Omental fat pad (tissue), 4 donors: ENCODE data around the gene MTHFS. TPM values are rescaled to one million over a fixed set of nuclear protein-coding genes. Genes with fewer than 3 reads are reported as not detected.

Source experiments
- ATAC-seq: fragments of 150-250 bp; one replicate; pipeline ENCODE4 v1.9.1; 2016; ENCODE audit warnings: mild to moderate bottlenecking, moderate library complexity; ENCODE audit not compliant: low FRiP score
- DNase-seq: peaks from one replicate; pipeline ENCODE4 v3.0.0-alpha.2; 2019; ENCODE audit warnings: low spot score
- total RNA-seq, 4 donors: library from RNA; depleted of rRNA; stranded (reverse); fragments of >200 nt; gene quantifications; one replicate each; pipeline ENCODE4 v1.1.0, GENCODE V29; 2016
- TF ChIP-seq, protein P1 (sequence below), 3 donors: fragments of 450-650 bp; IDR thresholded peaks; one replicate each; pipeline ENCODE4 v1.5.1; 2016 to 2017; ENCODE audit warnings: antibody characterized with exemption in 3 of 3, mild to moderate bottlenecking in 3 of 3, moderate library complexity in 2 of 3

Gene MTHFS
- total RNA-seq, 4 donors from 2014 or later, result 20.8 to 35.3 (median 28.6) TPM

GRCh38 chr15:79898369-79898768 lies 1.6 kb upstream of the MTHFS start:
- no peak for ATAC-seq
- TF ChIP-seq, protein P1, sequence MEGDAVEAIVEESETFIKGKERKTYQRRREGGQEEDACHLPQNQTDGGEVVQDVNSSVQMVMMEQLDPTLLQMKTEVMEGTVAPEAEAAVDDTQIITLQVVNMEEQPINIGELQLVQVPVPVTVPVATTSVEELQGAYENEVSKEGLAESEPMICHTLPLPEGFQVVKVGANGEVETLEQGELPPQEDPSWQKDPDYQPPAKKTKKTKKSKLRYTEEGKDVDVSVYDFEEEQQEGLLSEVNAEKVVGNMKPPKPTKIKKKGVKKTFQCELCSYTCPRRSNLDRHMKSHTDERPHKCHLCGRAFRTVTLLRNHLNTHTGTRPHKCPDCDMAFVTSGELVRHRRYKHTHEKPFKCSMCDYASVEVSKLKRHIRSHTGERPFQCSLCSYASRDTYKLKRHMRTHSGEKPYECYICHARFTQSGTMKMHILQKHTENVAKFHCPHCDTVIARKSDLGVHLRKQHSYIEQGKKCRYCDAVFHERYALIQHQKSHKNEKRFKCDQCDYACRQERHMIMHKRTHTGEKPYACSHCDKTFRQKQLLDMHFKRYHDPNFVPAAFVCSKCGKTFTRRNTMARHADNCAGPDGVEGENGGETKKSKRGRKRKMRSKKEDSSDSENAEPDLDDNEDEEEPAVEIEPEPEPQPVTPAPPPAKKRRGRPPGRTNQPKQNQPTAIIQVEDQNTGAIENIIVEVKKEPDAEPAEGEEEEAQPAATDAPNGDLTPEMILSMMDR (IDR thresholded peaks at IDR 0.05), result no peak
- no peak for DNase-seq

GRCh38 chr15:79897701-79898113 lies 893 bp upstream of the MTHFS start:
- ATAC-seq, result no peak
- TF ChIP-seq, protein P1 (IDR thresholded peaks at IDR 0.05), result no peak
- no peak for DNase-seq

DNA sequence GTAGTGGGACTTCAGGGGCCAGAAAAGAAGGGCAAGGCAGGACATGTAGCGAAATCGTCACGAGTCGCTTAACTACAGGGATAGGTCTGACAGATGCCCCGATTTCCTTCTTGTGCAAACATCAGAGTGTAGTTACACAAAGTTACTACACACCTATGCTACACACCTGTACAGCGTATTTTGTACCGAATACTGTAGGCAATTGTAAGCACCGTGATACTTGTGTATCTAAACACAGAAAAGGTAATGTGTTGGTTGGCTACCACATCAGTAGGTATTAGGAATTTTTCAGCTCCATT lies 515 bp upstream of the MTHFS start:
- TF ChIP-seq, protein P1 (IDR thresholded peaks at IDR 0.05), result no peak
- ATAC-seq (no peak), DNase-seq (no peak)

DNA sequence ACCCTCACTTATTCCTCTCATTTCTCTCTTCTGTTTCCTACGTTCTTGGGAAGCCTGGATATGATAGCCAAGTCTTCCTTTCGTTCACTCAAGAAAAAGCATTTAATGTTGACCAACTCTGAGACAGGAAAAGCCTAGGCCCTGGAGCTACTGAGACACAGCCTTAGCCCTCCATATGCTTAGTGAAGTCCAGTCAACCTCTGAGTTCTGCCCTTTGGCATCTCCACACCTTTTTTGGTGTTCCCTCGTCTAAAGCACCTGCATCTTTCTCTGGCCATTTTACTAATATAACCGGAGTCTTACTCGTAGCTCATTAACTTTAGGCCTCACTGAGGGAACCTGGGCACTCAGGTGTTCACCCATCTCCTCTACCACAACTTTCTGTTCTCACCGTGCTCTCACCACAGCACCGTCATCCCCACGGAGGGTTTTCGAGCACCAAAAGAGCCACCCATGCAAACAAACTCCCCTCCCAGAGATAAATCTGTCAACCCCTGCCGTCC lies 632 bp downstream of the MTHFS start:
- TF ChIP-seq, protein P1 (IDR thresholded peaks at IDR 0.05), result no peak
- no peak for DNase-seq
- no peak for ATAC-seq

DNA sequence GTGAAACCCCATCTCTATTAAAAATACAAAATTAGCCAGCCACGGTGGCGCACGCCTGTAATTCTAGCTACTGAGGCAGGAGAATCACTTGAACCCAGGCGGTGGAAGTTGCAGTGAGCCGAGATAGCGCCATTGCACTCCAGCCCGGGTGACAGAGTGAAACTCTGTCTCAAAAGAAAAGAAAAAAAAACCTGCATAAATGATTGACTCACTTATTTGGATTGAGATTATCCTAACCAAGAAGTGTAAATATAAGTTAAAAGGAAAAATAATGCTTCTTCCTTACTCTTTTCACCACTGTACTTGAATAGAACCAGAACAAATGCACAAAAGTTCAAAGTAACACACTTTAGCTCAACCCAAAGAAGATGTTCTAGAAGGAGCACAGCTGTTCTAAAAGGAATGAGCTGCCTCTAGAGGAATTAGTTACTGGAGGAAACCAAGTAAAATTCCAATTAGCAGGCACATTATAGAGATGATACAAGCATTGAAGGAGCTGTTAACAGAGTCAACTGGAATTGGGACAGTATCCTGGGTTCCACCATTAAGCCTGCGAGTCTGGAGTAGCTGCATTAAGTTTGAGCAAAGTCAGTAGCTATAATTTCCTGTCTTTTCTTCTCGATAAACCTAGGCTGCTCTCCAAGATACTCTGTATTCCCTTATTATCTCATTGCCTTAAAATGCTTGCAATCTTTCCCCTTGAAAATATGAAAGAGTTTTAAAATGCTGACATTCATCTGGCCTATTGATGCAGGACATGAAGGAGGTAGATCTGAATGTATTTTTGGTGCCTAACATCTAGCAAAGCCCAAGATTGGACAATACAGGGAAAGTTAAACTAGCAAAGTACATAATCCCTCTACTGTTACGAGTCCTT lies 9.5 kb downstream of the MTHFS start:
- DNase-seq (no peak), ATAC-seq (no peak)
- TF ChIP-seq, protein P1 (IDR thresholded peaks at IDR 0.05), result no peak

DNA sequence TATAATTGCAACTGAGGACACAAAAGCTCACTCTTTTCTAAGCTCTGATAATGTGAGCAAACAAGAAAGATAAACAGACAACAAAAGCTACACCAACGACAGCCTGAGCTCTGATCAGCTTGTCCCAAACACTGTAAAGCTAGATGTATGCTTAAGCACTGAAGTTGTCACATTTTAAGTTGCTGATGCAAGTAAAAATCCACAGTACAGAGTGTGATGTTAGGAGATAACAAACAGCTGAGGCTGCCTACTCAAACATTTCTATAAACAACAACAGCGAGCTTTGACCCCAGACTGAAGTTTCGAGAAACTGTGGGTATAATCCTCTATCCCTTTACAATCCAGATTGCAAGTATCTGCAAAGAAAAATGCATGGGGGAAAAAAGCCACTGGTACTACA lies 10.7 kb downstream of the MTHFS start:
- DNase-seq (no peak), ATAC-seq (no peak)
- TF ChIP-seq, protein P1 (IDR thresholded peaks at IDR 0.05), result no peak

DNA sequence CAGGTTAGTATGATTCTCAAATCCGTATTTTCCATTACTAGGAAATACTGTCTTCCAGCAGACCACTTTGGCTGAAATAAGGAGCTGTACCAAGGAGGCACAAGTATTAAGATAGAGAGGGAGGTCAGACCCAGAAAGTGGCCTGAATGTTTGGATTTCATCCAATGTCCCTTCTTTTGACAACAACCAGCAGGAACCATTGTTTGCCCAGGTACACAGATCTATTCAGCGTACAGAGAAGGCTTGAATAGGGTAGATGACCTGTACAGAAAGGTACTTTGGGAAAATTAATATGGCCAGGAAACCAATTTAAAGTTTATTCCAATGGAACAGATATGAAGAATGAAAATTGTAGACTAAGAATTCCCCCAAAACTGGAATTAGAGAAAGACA lies 12.6 kb downstream of the MTHFS start:
- ATAC-seq (no peak), DNase-seq (no peak)
- TF ChIP-seq, protein P1 (IDR thresholded peaks at IDR 0.05), result no peak
